ENCODE measurements around the gene NFE2L2.

GRCh38 chr2:177246000-177246399, 18.5 kb downstream of the NFE2L2 start:
- TF ChIP-seq, protein P1, sequence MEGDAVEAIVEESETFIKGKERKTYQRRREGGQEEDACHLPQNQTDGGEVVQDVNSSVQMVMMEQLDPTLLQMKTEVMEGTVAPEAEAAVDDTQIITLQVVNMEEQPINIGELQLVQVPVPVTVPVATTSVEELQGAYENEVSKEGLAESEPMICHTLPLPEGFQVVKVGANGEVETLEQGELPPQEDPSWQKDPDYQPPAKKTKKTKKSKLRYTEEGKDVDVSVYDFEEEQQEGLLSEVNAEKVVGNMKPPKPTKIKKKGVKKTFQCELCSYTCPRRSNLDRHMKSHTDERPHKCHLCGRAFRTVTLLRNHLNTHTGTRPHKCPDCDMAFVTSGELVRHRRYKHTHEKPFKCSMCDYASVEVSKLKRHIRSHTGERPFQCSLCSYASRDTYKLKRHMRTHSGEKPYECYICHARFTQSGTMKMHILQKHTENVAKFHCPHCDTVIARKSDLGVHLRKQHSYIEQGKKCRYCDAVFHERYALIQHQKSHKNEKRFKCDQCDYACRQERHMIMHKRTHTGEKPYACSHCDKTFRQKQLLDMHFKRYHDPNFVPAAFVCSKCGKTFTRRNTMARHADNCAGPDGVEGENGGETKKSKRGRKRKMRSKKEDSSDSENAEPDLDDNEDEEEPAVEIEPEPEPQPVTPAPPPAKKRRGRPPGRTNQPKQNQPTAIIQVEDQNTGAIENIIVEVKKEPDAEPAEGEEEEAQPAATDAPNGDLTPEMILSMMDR (conservative IDR thresholded peaks at IDR 0.05; ENCODE audit: low read depth, low read length) = no peak
- no peak for TF ChIP-seq EZH2 (IDR thresholded peaks at IDR 0.05; ENCODE audit: low read length, unreplicated experiment)

Measured in PC-3 (cell line).